GM13977 (cell line): Measurements from ENCODE around the gene OR8A1.
"Not testable (repeated sequence)": the region's sequence is repeated elsewhere in the genome, so short reads cannot be mapped to it uniquely, and the experiment has no call there.

Source experiments
- DNase-seq: peaks from one replicate; pipeline ENCODE4 v3.0.0; 2012; ENCODE audit warnings: low spot score
- CTCF ChIP-seq: IDR thresholded peaks from 2 replicates; pipeline ENCODE4 v1.5.1; 2012; ENCODE audit warnings: mild to moderate bottlenecking, control low read depth; ENCODE audit not compliant: insufficient read depth; ENCODE audit errors: extremely low read depth, missing control alignments
- in situ Hi-C: fragments of 300-500 bp; cut with MboI; formaldehyde crosslinking; loops from one replicate; pipeline ENCODE4 v1.12.0; 2022; ENCODE audit warnings: low sequenced_read_pairs, low pct_unique_long_range_greater_than_20kb, mixed read lengths, inconsistent platforms; ENCODE audit not compliant: unreplicated experiment

The OR8A1 gene

GRCh38 chr11:124600621-124601320 lies 31.0 kb downstream of the OR8A1 start:
- in situ Hi-C loops: no loop called here
- no peak for DNase-seq
- TF ChIP-seq CTCF: no peak

- in situ Hi-C loops: no loop called here
- TF ChIP-seq CTCF: no peak
- DNase-seq: no peak
Observed at GRCh38 chr11:124602193-124602592, 32.4 kb downstream of the OR8A1 start.

- in situ Hi-C loops, DNase-seq: not testable (repeated sequence)
Observed at GRCh38 chr11:124602723-124603122, 32.9 kb downstream of the OR8A1 start.

- DNase-seq: no peak
- in situ Hi-C loops: no loop called here
- TF ChIP-seq CTCF: no peak
Observed at GRCh38 chr11:124605719-124606118, 35.9 kb downstream of the OR8A1 start.

GRCh38 chr11:124608147-124608546 lies 38.4 kb downstream of the OR8A1 start:
- no peak for DNase-seq
- in situ Hi-C loops: no loop called here
- TF ChIP-seq CTCF: no peak

- in situ Hi-C loops: no loop called here
- TF ChIP-seq CTCF: no peak
- no peak for DNase-seq
Observed at GRCh38 chr11:124610295-124610694, 40.5 kb downstream of the OR8A1 start.

- no peak for TF ChIP-seq CTCF
- no peak for DNase-seq
- in situ Hi-C loops: no loop called here
Observed at GRCh38 chr11:124611064-124611463, 41.3 kb downstream of the OR8A1 start, which contains the start of gene PANX3. TSS of gene PANX3 (plus strand) at chr11:124611428. CDS start at chr11:124611557, 129 bp downstream.
